Endothelial cell of umbilical vein (primary cell): ENCODE results near the gene MAST4.

ENCODE experiments used
- EZH2 ChIP-seq: IDR thresholded peaks from 2 replicates; pipeline ENCODE4 v1.6.1; 2012; ENCODE audit warnings: borderline replicate concordance, low read depth, mild to moderate bottlenecking, moderate library complexity, low read length, inconsistent platforms; ENCODE audit not compliant: severe bottlenecking
- FOS ChIP-seq: IDR thresholded peaks from 2 replicates; pipeline ENCODE4 v1.6.1; 2011; ENCODE audit warnings: mild to moderate bottlenecking, low read length, moderate library complexity, borderline replicate concordance; ENCODE audit not compliant: insufficient read depth
- GATA2 ChIP-seq: IDR thresholded peaks from 2 replicates; pipeline ENCODE4 v1.7.0; 2011; ENCODE audit warnings: low read depth, mild to moderate bottlenecking, moderate library complexity, mixed read lengths, low read length; ENCODE audit not compliant: insufficient read length, insufficient read depth
- JUN ChIP-seq: IDR thresholded peaks from 2 replicates; pipeline ENCODE4 v1.6.1; 2011; ENCODE audit warnings: borderline replicate concordance, low read depth; ENCODE audit not compliant: insufficient read length, insufficient read depth
- MYC ChIP-seq: IDR thresholded peaks from one replicate; pipeline ENCODE4 v1.6.1; 2011; ENCODE audit warnings: mild to moderate bottlenecking, low read depth, low read length
- POLR2A ChIP-seq: IDR thresholded peaks from 2 replicates; pipeline ENCODE4 v1.6.1; 2012; ENCODE audit warnings: low read depth, mild to moderate bottlenecking, control low read depth, low read length
- POLR2AphosphoS5 ChIP-seq: IDR thresholded peaks from 2 replicates; pipeline ENCODE4 v1.6.1; 2012; ENCODE audit warnings: low read depth, mild to moderate bottlenecking, control low read depth, low read length, moderate library complexity; ENCODE audit not compliant: insufficient read depth
- TF ChIP-seq, protein P1 (sequence below), 2 donors: IDR thresholded peaks; 1 replicate in 1 of 2; 2 replicates in 1 of 2; pipeline ENCODE4 v1.5.1; 2011; ENCODE audit warnings: low read length in 2 of 2, mild to moderate bottlenecking in 2 of 2, moderate library complexity in 2 of 2, control low read depth in 1 of 2, inconsistent platforms in 1 of 2, low read depth in 1 of 2; ENCODE audit not compliant: insufficient read depth in 1 of 2; ENCODE audit errors: extremely low read depth in 1 of 2
- TF ChIP-seq, protein P2 (sequence below): IDR thresholded peaks from 2 replicates; pipeline ENCODE4 v1.6.1; 2011; ENCODE audit not compliant: insufficient read depth, insufficient read length

DNA sequence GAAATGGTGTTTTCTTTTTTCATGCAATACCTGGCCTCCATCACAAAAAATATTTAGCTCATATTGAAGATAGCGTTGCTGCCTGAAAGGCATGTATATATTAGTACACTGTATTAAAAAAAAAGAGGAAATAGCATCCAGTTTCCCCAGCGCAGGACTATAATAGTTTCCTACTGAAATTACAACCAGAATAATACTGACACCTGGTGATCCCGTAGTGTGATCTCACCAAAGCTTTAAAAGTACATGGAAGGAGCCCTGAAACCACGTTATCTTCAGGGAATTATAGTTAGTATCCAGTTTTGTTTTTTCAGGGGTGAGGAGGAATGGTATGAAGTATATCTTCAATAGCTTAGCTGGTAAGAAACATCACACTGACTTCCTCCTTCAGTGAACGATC is 335.5 kb downstream of the MAST4 start:
- TF ChIP-seq POLR2AphosphoS5: no peak
- TF ChIP-seq, protein P1, sequence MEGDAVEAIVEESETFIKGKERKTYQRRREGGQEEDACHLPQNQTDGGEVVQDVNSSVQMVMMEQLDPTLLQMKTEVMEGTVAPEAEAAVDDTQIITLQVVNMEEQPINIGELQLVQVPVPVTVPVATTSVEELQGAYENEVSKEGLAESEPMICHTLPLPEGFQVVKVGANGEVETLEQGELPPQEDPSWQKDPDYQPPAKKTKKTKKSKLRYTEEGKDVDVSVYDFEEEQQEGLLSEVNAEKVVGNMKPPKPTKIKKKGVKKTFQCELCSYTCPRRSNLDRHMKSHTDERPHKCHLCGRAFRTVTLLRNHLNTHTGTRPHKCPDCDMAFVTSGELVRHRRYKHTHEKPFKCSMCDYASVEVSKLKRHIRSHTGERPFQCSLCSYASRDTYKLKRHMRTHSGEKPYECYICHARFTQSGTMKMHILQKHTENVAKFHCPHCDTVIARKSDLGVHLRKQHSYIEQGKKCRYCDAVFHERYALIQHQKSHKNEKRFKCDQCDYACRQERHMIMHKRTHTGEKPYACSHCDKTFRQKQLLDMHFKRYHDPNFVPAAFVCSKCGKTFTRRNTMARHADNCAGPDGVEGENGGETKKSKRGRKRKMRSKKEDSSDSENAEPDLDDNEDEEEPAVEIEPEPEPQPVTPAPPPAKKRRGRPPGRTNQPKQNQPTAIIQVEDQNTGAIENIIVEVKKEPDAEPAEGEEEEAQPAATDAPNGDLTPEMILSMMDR (IDR thresholded peaks at IDR 0.05; ENCODE audit: extremely low read depth in 1 of 2, insufficient read depth in 1 of 2, low read depth in 1 of 2, low read length in 2 of 2): no peak
- no peak for TF ChIP-seq POLR2A
- TF ChIP-seq EZH2: no peak
- TF ChIP-seq, protein P2, sequence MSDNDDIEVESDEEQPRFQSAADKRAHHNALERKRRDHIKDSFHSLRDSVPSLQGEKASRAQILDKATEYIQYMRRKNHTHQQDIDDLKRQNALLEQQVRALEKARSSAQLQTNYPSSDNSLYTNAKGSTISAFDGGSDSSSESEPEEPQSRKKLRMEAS: no peak
- TF ChIP-seq JUN: no peak
- TF ChIP-seq MYC: no peak
- no peak for TF ChIP-seq FOS
- TF ChIP-seq GATA2: no peak
